Measurements from ENCODE around the gene NLRC3. TPM values are rescaled to one million over a fixed set of nuclear protein-coding genes. Genes with fewer than 3 reads are reported as not detected.

The NLRC3 gene
- total and polyA plus RNA-seq, 10 donors, result 8.6 to 34.0 (median 25.3) TPM

DNA sequence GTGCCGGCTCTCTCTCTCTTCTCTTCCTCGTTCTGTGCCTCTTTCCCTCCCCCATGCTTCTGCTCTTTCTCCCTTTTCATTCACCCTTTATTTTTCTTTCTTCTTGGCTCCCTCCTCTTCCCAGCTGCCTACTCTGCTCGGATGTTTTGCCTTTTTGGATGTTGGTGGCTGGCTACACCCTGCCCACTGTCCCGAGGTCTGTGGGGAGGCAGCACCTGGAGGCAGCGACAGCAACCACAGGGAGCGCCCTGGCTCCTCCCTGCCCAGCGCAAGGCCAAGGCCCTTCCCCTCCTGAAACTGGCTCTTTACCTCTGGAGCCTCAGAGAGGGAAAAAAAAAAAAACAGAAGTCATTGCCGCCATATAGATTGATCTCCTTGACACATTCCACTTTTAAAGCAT lies 56.4 kb downstream of the NLRC3 start:
- H3K36me3 ChIP-seq, result peaks cover 0 to 93% (median 44%) of the 10 kb centered on the region in 6 donors

DNA sequence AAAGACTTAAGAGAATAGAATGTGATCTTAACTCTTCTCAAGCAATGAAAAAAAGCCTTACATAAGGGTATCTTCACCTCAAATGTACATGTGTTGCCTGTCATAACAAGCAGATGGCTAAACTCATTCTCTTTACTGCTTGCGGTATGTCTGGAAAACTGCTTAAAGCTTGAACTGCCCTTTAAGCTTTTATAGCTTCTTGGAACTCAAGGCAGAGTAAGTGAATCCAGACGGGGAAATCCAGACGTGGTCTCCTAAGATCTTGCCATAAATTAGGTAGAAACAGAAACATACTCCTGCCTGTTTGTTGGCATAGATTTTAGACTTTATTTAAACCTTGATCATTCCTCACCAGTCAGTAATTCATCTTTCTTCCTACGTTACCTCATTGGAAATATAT lies 56.8 kb downstream of the NLRC3 start:
- TF ChIP-seq POLR2A (IDR thresholded peaks at IDR 0.05), result no peak
- TF ChIP-seq, protein P1, sequence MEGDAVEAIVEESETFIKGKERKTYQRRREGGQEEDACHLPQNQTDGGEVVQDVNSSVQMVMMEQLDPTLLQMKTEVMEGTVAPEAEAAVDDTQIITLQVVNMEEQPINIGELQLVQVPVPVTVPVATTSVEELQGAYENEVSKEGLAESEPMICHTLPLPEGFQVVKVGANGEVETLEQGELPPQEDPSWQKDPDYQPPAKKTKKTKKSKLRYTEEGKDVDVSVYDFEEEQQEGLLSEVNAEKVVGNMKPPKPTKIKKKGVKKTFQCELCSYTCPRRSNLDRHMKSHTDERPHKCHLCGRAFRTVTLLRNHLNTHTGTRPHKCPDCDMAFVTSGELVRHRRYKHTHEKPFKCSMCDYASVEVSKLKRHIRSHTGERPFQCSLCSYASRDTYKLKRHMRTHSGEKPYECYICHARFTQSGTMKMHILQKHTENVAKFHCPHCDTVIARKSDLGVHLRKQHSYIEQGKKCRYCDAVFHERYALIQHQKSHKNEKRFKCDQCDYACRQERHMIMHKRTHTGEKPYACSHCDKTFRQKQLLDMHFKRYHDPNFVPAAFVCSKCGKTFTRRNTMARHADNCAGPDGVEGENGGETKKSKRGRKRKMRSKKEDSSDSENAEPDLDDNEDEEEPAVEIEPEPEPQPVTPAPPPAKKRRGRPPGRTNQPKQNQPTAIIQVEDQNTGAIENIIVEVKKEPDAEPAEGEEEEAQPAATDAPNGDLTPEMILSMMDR (IDR thresholded peaks at IDR 0.05 in 8 of 11, conservative IDR thresholded peaks at IDR 0.05 in 3 of 11), result no peak
- Histone ChIP-seq H3K27me3 (replicated peaks in 1 of 7) (no peaks in the 10 kb centered on the region), H3K4me1 (no peaks in the 10 kb centered on the region), H3K9me3 (no peaks in the 10 kb centered on the region), H3K27ac (no peak overlapping the region), H3K4me3 (no peak overlapping the region), H3K36me3 (peaks cover 0 to 94% (median 48%) of the 10 kb centered on the region in 6 donors)
- intact Hi-C loops (cut with DNase I; ENCODE audit: low total_unique reads), result no loop called here
- WGBS, 5 donors, result 82 to 93% (median 88%) methylated on average over 4 of the region's 4 CpGs
- no peak for DNase-seq

More for the DNA sequence above, 56.4 kb downstream of the NLRC3 start:
- 80 to 88% (median 86%) methylated on average over 8 of the region's 8 CpGs for WGBS, 5 donors
- Histone ChIP-seq H3K27me3 (replicated peaks in 1 of 7) (no peaks in the 10 kb centered on the region), H3K4me3 (no peak overlapping the region), H3K27ac (no peak overlapping the region), H3K4me1 (no peaks in the 10 kb centered on the region), H3K9me3 (no peaks in the 10 kb centered on the region)
- TF ChIP-seq POLR2A (IDR thresholded peaks at IDR 0.05) (no peak), POLR2AphosphoS5 (IDR thresholded peaks at IDR 0.05) (no peak)
- TF ChIP-seq, protein P1 (IDR thresholded peaks at IDR 0.05 in 8 of 11, conservative IDR thresholded peaks at IDR 0.05 in 3 of 11), result no peak
- intact Hi-C loops (cut with DNase I; ENCODE audit: low total_unique reads), result no loop called here
- no peak for DNase-seq

DNA sequence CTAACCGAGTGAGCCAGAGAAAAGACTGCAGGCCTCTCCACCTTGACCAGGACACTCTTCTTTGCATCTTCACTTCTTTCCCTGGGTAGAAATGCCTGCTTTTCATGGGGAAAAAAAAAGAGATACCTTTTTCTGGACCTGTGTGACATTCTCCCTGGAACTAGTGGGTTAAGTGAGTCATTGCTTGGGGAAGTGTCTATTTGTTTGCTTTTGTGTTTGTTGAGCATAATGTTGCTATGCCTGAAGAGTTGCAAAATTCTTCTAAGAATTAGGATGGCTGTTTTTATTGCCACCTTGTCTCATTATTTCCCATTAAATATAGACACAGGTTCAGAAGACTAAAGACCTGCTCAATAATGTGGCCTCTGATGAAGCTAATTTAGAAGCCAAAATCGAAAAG lies 57.6 kb downstream of the NLRC3 start:
- WGBS, 5 donors, result 93 to 98% (median 97%) methylated on average over 2 of the region's 2 CpGs
- H3K36me3 ChIP-seq, result peaks cover 0 to 95% (median 54%) of the 10 kb centered on the region in 6 donors

DNA sequence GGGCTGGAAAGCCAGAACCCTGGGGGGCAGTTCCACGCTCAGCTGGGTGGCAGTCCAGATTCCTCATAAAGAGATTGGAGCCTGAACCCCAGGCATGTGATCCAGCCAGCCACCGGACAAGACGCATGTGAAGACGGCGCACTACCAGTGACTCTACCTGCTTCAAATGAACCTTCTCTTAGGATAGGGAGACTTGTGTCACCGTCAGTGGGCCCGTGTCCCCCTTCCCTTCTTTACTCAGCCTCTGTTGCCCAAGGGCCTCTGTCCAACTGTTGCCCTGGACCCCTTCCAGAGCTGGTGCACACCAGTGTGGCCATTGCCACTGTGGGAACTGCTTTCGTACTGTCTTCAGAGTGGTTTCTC lies 58.2 kb downstream of the NLRC3 start:
- H3K36me3 ChIP-seq, result peaks cover 0 to 96% (median 57%) of the 10 kb centered on the region in 6 donors
- DNase-seq, result no peak
- intact Hi-C loops (cut with DNase I; ENCODE audit: low total_unique reads), result no loop called here
- H3K9me3 ChIP-seq, result no peaks in the 10 kb centered on the region
- H3K27me3 ChIP-seq (replicated peaks in 1 of 7), result no peaks in the 10 kb centered on the region
- 90 to 98% (median 95%) methylated on average over 8 of the region's 8 CpGs for WGBS, 5 donors
- no peak overlapping the region for H3K4me3 ChIP-seq
- no peak overlapping the region for H3K27ac ChIP-seq
- H3K4me1 ChIP-seq, result no peaks in the 10 kb centered on the region
- no peak for TF ChIP-seq POLR2AphosphoS5 (IDR thresholded peaks at IDR 0.05)
- no peak for TF ChIP-seq POLR2A (IDR thresholded peaks at IDR 0.05)

More for the DNA sequence above, 57.6 kb downstream of the NLRC3 start:
- intact Hi-C loops (cut with DNase I; ENCODE audit: low total_unique reads), result no loop called here
- H3K4me3 ChIP-seq, result no peak overlapping the region
- no peaks in the 10 kb centered on the region for H3K27me3 ChIP-seq (replicated peaks in 1 of 7)
- H3K4me1 ChIP-seq, result no peaks in the 10 kb centered on the region
- H3K9me3 ChIP-seq, result no peaks in the 10 kb centered on the region
- no peak overlapping the region for H3K27ac ChIP-seq
- TF ChIP-seq, protein P1 (IDR thresholded peaks at IDR 0.05 in 8 of 11, conservative IDR thresholded peaks at IDR 0.05 in 3 of 11), result no peak
- TF ChIP-seq POLR2A (IDR thresholded peaks at IDR 0.05) (no peak), POLR2AphosphoS5 (IDR thresholded peaks at IDR 0.05) (no peak)
- no peak for DNase-seq
